ENCODE results near the gene TUBGCP2. TPM values are rescaled to one million over a fixed set of nuclear protein-coding genes. Genes with fewer than 3 reads are reported as not detected.

Gene TUBGCP2
- total and polyA plus RNA-seq, 12 donors = 31.5 to 77.6 (median 37.3) TPM

DNA sequence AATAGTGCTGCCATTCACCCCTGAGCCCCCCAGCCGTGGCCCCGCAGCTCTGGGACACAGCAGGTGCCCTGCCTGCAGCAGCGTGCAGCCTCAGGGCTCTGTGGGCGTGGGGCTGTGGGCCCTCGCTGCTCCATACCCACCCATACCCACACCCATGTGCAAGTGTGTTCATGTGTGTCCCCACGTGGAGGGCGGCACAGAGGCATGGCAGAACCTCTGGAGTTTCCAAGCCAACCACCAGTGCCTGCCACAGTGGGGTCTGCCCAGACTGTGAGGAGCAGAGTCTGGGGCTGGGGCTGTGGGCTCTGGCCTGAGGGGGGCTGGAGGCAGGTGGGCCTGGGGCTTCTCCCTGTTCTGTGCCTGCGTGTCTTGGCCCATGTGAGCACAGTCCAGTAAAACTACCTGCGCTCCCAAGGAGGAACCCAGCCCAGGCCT is 40.9 kb upstream of the TUBGCP2 start:
- no peak overlapping the region for H3K27ac ChIP-seq
- ATAC-seq (no peak), DNase-seq (no peak)
- TF ChIP-seq CTCF (IDR thresholded peaks at IDR 0.05) = no peak
- intact Hi-C loops (cut with DNase I) = no loop called here
- H3K36me3 ChIP-seq = no peaks in the 10 kb centered on the region
- no peak overlapping the region for H3K4me3 ChIP-seq
- H3K9me3 ChIP-seq = no peaks in the 10 kb centered on the region
- peaks cover 0 to 53% (median 38%) of the 10 kb centered on the region in 7 donors for H3K27me3 ChIP-seq
- peaks cover 0 to 4% (median 0%) of the 10 kb centered on the region in 9 donors for H3K4me1 ChIP-seq
- 74 to 81% methylated on average over 9 of the region's 9 CpGs for WGBS, 2 donors

- 90 to 93% methylated on average over 8 of the region's 8 CpGs for whole genome bisulfite sequencing, 2 donors
- H3K27me3 ChIP-seq = peaks cover 0 to 57% (median 42%) of the 10 kb centered on the region in 7 donors
Observed at GRCh38 chr10:133349160-133349568, 40.5 kb upstream of the TUBGCP2 start.

GRCh38 chr10:133347710-133348517 is 39.2 kb upstream of the TUBGCP2 start:
- 58 to 59% methylated on average over 16 of the region's 16 CpGs for WGBS, 2 donors
- ATAC-seq (no peak), DNase-seq (no peak)
- peaks cover 0 to 67% (median 54%) of the 10 kb centered on the region in 7 donors for H3K27me3 ChIP-seq
- no peaks in the 10 kb centered on the region for H3K9me3 ChIP-seq
- no peaks in the 10 kb centered on the region for H3K36me3 ChIP-seq
- no peak for TF ChIP-seq CTCF (IDR thresholded peaks at IDR 0.05)
- H3K4me1 ChIP-seq = peaks cover 0 to 4% (median 0%) of the 10 kb centered on the region in 9 donors
- no peak overlapping the region for H3K4me3 ChIP-seq
- intact Hi-C loops (cut with DNase I) = no loop called here
- H3K27ac ChIP-seq = no peak overlapping the region

More at GRCh38 chr10:133349160-133349568, 40.5 kb upstream of the TUBGCP2 start:
- H3K9me3 ChIP-seq = no peaks in the 10 kb centered on the region
- H3K4me1 ChIP-seq = peaks cover 0 to 4% (median 0%) of the 10 kb centered on the region in 9 donors
- no peak for DNase-seq
- H3K4me3 ChIP-seq = no peak overlapping the region
- intact Hi-C loops (cut with DNase I) = no loop called here
- no peak for TF ChIP-seq CTCF (IDR thresholded peaks at IDR 0.05)
- H3K27ac ChIP-seq = no peak overlapping the region
- no peak for ATAC-seq
- H3K36me3 ChIP-seq = no peaks in the 10 kb centered on the region

DNA sequence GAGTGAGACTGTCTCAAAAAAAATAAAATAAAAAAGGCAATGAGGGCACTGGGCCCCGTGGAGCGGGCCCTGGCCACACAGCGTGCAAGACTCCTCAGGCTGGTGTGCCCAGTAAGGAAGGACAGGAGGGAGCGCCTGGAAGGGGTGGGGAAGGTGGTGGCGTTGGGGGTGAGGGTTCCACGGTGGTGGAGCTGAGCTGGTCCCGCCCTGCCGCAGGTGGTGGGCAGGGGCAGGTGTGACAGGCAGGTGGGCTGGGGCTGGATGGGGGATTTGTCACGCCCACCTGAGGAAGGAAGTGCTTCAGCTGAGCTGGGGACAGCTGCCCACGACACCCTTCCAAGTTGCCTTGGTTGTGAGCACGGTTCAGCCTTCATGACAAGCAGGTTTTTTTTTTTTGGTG is 37.7 kb upstream of the TUBGCP2 start:
- H3K4me1 ChIP-seq = peaks cover 0 to 4% (median 0%) of the 10 kb centered on the region in 9 donors
- no peak for TF ChIP-seq CTCF (IDR thresholded peaks at IDR 0.05)
- intact Hi-C loops (cut with DNase I) = no loop called here
- no peak overlapping the region for H3K27ac ChIP-seq
- no peak for ATAC-seq
- no peaks in the 10 kb centered on the region for H3K36me3 ChIP-seq
- H3K9me3 ChIP-seq = no peaks in the 10 kb centered on the region
- 55 to 60% methylated on average over 11 of the region's 11 CpGs for WGBS, 2 donors
- peaks cover 0 to 82% (median 67%) of the 10 kb centered on the region in 7 donors for H3K27me3 ChIP-seq
- no peak for DNase-seq
- no peak overlapping the region for H3K4me3 ChIP-seq
